CD14-positive monocyte (primary cell): ENCODE results near the gene CBLB. TPM values are rescaled to one million over a fixed set of nuclear protein-coding genes. Genes with fewer than 3 reads are reported as not detected.

ENCODE experiments used
- DNase-seq, 3 donors: peaks; one replicate each; pipeline ENCODE4 v3.0.0-alpha.2; 2011 to 2022
- H2AFZ ChIP-seq: 2 replicates; pipeline ENCODE4 v1.6.0; 2012; ENCODE audit warnings: mild to moderate bottlenecking, low read depth, low read length, inconsistent platforms; ENCODE audit not compliant: insufficient read depth, poor library complexity, severe bottlenecking
- H3K27ac ChIP-seq, 2 donors: 1 replicate in 1 of 2; 2 replicates in 1 of 2; pipeline ENCODE4 v1.5.1; 2012 to 2013; ENCODE audit warnings: low read length in 2 of 2, control low read depth in 1 of 2, inconsistent platforms in 1 of 2, low read depth in 1 of 2, mild to moderate bottlenecking in 1 of 2
- H3K27me3 ChIP-seq, 2 donors: one replicate each; pipeline versions ENCODE4 v1.6.0 to v1.6.1; 2011 to 2013; ENCODE audit warnings: low read length in 2 of 2; ENCODE audit not compliant: control insufficient read depth in 2 of 2, insufficient read depth in 2 of 2
- H3K36me3 ChIP-seq, 2 donors: replicated peaks in 1 of 2; 1 replicate in 1 of 2; 2 replicates in 1 of 2; pipeline versions ENCODE4 v1.5.1 to v1.6.1; 2012 to 2013; ENCODE audit warnings: low read length in 2 of 2, control low read depth in 1 of 2, inconsistent platforms in 1 of 2, mild to moderate bottlenecking in 1 of 2; ENCODE audit not compliant: insufficient read depth in 2 of 2, control insufficient read depth in 1 of 2
- H3K4me1 ChIP-seq, 2 donors: 1 replicate in 1 of 2; 2 replicates in 1 of 2; pipeline versions ENCODE4 v1.5.1 to v1.6.1; 2012 to 2013; ENCODE audit warnings: low read length in 2 of 2, control low read depth in 1 of 2, inconsistent platforms in 1 of 2, mild to moderate bottlenecking in 1 of 2, moderate library complexity in 1 of 2; ENCODE audit not compliant: insufficient read depth in 2 of 2, control insufficient read depth in 1 of 2
- H3K4me2 ChIP-seq: replicated peaks from 2 replicates; pipeline ENCODE3; 2012; ENCODE audit warnings: low read length, moderate library complexity, mild to moderate bottlenecking; ENCODE audit not compliant: poor library complexity, severe bottlenecking; ENCODE audit errors: extremely low read depth
- H3K4me3 ChIP-seq, 3 experiments: fragments of 200-600 bp in 1 of 3; sonication (generic) in 1 of 3; replicated peaks in 1 of 3; 1 replicate in 2 of 3; 2 replicates in 1 of 3; pipeline ENCODE4 v1.5.1; 2011 to 2013; ENCODE audit warnings: low read length in 3 of 3, mild to moderate bottlenecking in 3 of 3, control low read depth in 2 of 3, low read depth in 2 of 3, inconsistent platforms in 1 of 3, moderate library complexity in 1 of 3
- H3K79me2 ChIP-seq: 2 replicates; pipeline ENCODE4 v1.6.0; 2012; ENCODE audit warnings: mild to moderate bottlenecking, control low read depth, inconsistent platforms, low read length, moderate library complexity; ENCODE audit not compliant: insufficient read depth
- H3K9ac ChIP-seq: 2 replicates; pipeline ENCODE4 v1.6.0; 2017; ENCODE audit warnings: low read length, mild to moderate bottlenecking; ENCODE audit not compliant: insufficient read depth, poor library complexity, severe bottlenecking
- H3K9me3 ChIP-seq, 2 donors: replicated peaks in 1 of 2; 1 replicate in 1 of 2; 2 replicates in 1 of 2; pipeline versions ENCODE4 v1.5.1 to v1.6.1; 2012 to 2013; ENCODE audit warnings: low read length in 2 of 2, control low read depth in 1 of 2; ENCODE audit not compliant: control insufficient read depth in 1 of 2, insufficient read depth in 1 of 2
- H4K20me1 ChIP-seq: 2 replicates; pipeline ENCODE4 v1.6.0; 2012; ENCODE audit warnings: mild to moderate bottlenecking, low read length, control low read depth, moderate library complexity; ENCODE audit not compliant: insufficient read depth
- H3K27ac Mint-ChIP-seq, 7 donors: one replicate each; pipeline ENCODE4 v1.8.0; 2020; ENCODE audit warnings: mild to moderate bottlenecking in 7 of 7, mixed read lengths in 7 of 7, moderate library complexity in 6 of 7, inconsistent platforms in 2 of 7
- H3K27me3 Mint-ChIP-seq, 3 donors: one replicate each; pipeline ENCODE4 v1.8.0; 2021 to 2022; ENCODE audit warnings: low read depth in 3 of 3, mild to moderate bottlenecking in 3 of 3, mixed read lengths in 3 of 3, moderate library complexity in 3 of 3, inconsistent platforms in 1 of 3
- H3K36me3 Mint-ChIP-seq, 2 donors: one replicate each; pipeline ENCODE4 v1.8.0; 2020; ENCODE audit warnings: mixed read lengths in 2 of 2, inconsistent platforms in 1 of 2, mild to moderate bottlenecking in 1 of 2
- H3K4me1 Mint-ChIP-seq: one replicate; pipeline ENCODE4 v1.8.0; 2020; ENCODE audit warnings: mild to moderate bottlenecking, mixed read lengths
- H3K4me3 Mint-ChIP-seq, 2 donors: one replicate each; pipeline ENCODE4 v1.8.0; 2020; ENCODE audit warnings: mild to moderate bottlenecking in 2 of 2, mixed read lengths in 2 of 2, moderate library complexity in 1 of 2
- H3K9me3 Mint-ChIP-seq, 7 donors: one replicate each; pipeline ENCODE4 v1.8.0; 2020 to 2022; ENCODE audit warnings: mixed read lengths in 7 of 7, mild to moderate bottlenecking in 6 of 7, moderate library complexity in 6 of 7, inconsistent platforms in 2 of 7
- WGBS: methylation state at CpG from one replicate; pipeline ENCODE4 v1.1.5; 2013; ENCODE audit warnings: missing lambda C conversion rate; ENCODE audit not compliant: insufficient coverage; 5-methylcytosine and 5-hydroxymethylcytosine counted together
- intact Hi-C, 2 donors: fragments of 100-400 bp; cut with micrococcal nuclease; formaldehyde crosslinking; loops; one replicate each; pipeline versions ENCODE4 v1.15.0 to v1.15.1; 2023
- polyA plus RNA-seq, 3 donors: library from polyadenylated mRNA; depleted of rRNA in 1 of 3; unstranded in 2 of 3; stranded (reverse) in 1 of 3; fragments of 300-500 nt in 2 of 3; fragments of >200 nt in 1 of 3; fragmentation: Illumina TruSeq in 2 of 3; gene quantifications; 1 replicate in 2 of 3; 2 replicates in 1 of 3; pipeline ENCODE4 v1.2.3, GENCODE V29; 2012 to 2021
- TF ChIP-seq, protein P1 (sequence below): fragments of 200-600 bp; IDR thresholded peaks from one replicate; pipeline ENCODE4 v1.8.0; 2022; ENCODE audit warnings: antibody characterized with exemption, mild to moderate bottlenecking

Gene CBLB
- polyA plus RNA-seq, 3 donors = 1.6 to 8.1 (median 3.6) TPM

DNA sequence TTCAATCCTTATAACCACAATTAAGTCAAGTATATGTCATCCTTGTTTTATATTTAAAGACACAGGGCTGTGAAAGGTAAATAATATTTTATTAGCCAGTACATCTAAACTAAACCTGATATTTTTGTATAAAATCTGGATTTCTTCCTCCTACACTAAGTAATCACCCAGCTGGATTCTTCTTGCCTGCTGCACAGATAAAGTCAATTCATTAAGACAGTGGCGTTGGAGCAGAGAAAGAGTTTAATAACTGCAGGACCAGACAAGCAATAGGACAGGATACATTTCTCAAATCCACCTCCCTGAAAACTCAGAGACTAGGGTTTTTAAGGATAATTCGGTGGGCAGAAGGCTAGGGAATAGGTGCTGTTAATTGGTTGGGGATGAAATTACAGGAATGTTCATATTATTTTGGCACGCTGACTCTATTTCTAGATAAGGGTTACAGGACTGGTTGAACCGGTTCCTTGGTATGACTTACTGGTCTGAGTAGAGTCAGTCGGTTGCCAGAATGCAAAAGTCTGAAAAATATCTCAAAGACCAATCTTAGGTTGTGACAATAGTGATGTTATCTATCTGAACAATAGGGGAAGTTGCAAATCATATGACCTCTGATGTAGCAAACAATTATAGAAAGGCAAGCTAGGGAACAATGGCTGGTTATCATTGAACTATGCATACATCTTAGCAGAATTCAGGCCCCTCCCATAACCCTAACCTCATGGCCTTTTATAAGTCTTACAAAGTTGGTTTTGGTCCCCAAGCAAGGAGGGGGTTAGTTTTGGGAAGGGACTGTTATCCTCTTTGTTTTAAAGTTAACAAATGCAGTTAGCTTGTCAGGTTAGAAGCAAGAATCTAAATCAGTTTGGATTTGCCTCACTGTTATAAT is 257.3 kb downstream of the CBLB start:
- H4K20me1 ChIP-seq = no peaks in the 10 kb centered on the region
- no peak overlapping the region for H3K4me2 ChIP-seq
- peaks cover 0 to 11% (median 4%) of the 10 kb centered on the region in 7 donors for H3K9me3 Mint-ChIP-seq
- intact Hi-C loops = no loop called here
- H3K9me3 ChIP-seq = no peaks in the 10 kb centered on the region
- H3K27ac ChIP-seq = no peak overlapping the region
- no peak overlapping the region for H3K27ac Mint-ChIP-seq
- H3K27me3 ChIP-seq = no peaks in the 10 kb centered on the region
- no peaks in the 10 kb centered on the region for H3K27me3 Mint-ChIP-seq
- no peaks in the 10 kb centered on the region for H3K4me1 ChIP-seq
- no peaks in the 10 kb centered on the region for H3K4me1 Mint-ChIP-seq
- no peak overlapping the region for H3K9ac ChIP-seq
- DNase-seq = no peak
- H3K36me3 ChIP-seq = no peaks in the 10 kb centered on the region
- H2AFZ ChIP-seq = no peak overlapping the region
- H3K36me3 Mint-ChIP-seq = no peaks in the 10 kb centered on the region
- no peaks in the 10 kb centered on the region for H3K79me2 ChIP-seq
- WGBS = 79% methylated on average over 3 of the region's 5 CpGs
- TF ChIP-seq, protein P1, sequence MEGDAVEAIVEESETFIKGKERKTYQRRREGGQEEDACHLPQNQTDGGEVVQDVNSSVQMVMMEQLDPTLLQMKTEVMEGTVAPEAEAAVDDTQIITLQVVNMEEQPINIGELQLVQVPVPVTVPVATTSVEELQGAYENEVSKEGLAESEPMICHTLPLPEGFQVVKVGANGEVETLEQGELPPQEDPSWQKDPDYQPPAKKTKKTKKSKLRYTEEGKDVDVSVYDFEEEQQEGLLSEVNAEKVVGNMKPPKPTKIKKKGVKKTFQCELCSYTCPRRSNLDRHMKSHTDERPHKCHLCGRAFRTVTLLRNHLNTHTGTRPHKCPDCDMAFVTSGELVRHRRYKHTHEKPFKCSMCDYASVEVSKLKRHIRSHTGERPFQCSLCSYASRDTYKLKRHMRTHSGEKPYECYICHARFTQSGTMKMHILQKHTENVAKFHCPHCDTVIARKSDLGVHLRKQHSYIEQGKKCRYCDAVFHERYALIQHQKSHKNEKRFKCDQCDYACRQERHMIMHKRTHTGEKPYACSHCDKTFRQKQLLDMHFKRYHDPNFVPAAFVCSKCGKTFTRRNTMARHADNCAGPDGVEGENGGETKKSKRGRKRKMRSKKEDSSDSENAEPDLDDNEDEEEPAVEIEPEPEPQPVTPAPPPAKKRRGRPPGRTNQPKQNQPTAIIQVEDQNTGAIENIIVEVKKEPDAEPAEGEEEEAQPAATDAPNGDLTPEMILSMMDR = no peak
- no peak overlapping the region for H3K4me3 ChIP-seq
- no peak overlapping the region for H3K4me3 Mint-ChIP-seq

DNA sequence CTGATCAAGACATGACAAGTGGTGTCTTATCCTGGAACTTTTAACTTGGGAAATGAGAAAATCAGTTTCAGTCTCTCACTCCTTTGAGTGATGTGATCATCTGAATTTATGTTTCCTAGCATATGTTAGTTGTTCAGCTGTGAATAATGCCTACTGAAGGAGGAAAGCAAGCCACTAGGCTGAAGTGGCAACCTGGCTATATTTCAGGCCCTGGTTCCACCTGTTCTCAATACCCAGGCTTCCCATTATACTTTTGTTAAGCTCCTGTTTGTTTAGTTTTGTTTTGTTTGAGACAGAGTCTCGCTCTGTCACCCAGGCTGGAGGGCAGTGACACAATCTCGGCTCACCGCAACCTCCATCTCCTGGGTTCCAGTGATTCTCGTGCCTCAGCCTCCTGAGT is 258.3 kb downstream of the CBLB start:
- Histone ChIP-seq H3K4me2 (no peak overlapping the region), H3K9ac (no peak overlapping the region), H3K27ac (no peak overlapping the region), H3K4me1 (no peaks in the 10 kb centered on the region), H4K20me1 (no peaks in the 10 kb centered on the region), H2AFZ (no peak overlapping the region), H3K27me3 (no peaks in the 10 kb centered on the region), H3K4me3 (no peak overlapping the region), H3K9me3 (no peaks in the 10 kb centered on the region), H3K36me3 (no peaks in the 10 kb centered on the region), H3K79me2 (no peaks in the 10 kb centered on the region)
- Mint-ChIP-seq H3K27me3 (no peaks in the 10 kb centered on the region), H3K36me3 (no peaks in the 10 kb centered on the region), H3K9me3 (peaks cover 0 to 13% (median 5%) of the 10 kb centered on the region in 7 donors), H3K4me1 (no peaks in the 10 kb centered on the region), H3K27ac (peak overlapping the region in 1 of 7 donors; percentile 71), H3K4me3 (no peak overlapping the region)
- TF ChIP-seq, protein P1 = no peak
- intact Hi-C loops = no loop called here
- no peak for DNase-seq
- 100% methylated on average over 3 of the region's 4 CpGs for WGBS
